BJ (cell line): ENCODE measurements around the gene CD84. TPM values are rescaled to one million over a fixed set of nuclear protein-coding genes. Genes with fewer than 3 reads are reported as not detected.

Experiments
- CTCF ChIA-PET: fragments of 350-600 bp; formaldehyde crosslinking; extraction: SDS; loops from one replicate; lab custom pipeline; 2021; ENCODE audit warnings: antibody characterized with exemption, inconsistent platforms; lab: Yijun Ruan, JAX
- POLR2A ChIA-PET: fragments of 300-600 bp; sonication (Branson Sonifier 250); formaldehyde crosslinking; extraction: SDS; loops from one replicate; lab custom pipeline; 2021; ENCODE audit warnings: antibody characterized with exemption; lab: Charles Lee
- DNase-seq: peaks from one replicate; pipeline ENCODE4 v3.0.0-alpha.2; 2011; ENCODE audit warnings: low read depth
- H3K27me3 ChIP-seq: 2 replicates; pipeline ENCODE4 v1.6.0; 2011; ENCODE audit warnings: low read length; ENCODE audit not compliant: control insufficient read depth, insufficient read depth
- H3K36me3 ChIP-seq: 2 replicates; pipeline ENCODE4 v1.5.1; 2011; ENCODE audit warnings: low read length; ENCODE audit not compliant: control insufficient read depth, insufficient read depth
- H3K4me3 ChIP-seq: 2 replicates; pipeline ENCODE4 v1.5.1; 2011; ENCODE audit warnings: low read depth, mild to moderate bottlenecking, control low read depth, low read length
- polyA plus RNA-seq: library from polyadenylated mRNA; depleted of rRNA; stranded (reverse); fragments of >200 nt; gene quantifications from 2 replicates; pipeline ENCODE4 v1.2.3, GENCODE V29; 2011
- TF ChIP-seq, protein P1 (sequence below): IDR thresholded peaks from 2 replicates; pipeline ENCODE4 v1.5.1; 2011; ENCODE audit warnings: low read depth, mild to moderate bottlenecking, control low read depth, inconsistent platforms, low read length, moderate library complexity; ENCODE audit not compliant: insufficient read depth

The CD84 gene
- polyA plus RNA-seq, 1 experiment, result not detected

DNA sequence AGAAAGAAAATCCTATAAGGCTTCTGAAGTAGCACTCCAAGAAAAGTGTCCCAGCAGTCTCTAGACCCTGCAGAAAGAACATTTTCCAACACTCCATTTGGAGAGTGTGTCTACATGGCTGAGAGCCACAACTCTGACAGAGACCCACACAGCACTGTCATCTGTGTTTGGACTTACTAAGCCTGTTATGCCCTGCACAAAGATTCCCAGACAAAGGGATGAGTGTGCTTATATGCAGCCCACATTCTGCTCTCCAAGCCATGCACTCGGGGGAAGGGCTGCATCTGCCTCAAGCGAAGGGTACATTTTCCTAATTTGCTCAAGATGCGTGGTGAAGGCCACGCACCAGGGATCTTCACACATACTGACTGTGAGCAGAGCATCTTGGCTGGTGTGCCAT lies 31.9 kb downstream of the CD84 start:
- POLR2A ChIA-PET, result no interaction called here
- H3K36me3 ChIP-seq, result no peaks in the 10 kb centered on the region
- H3K4me3 ChIP-seq, result no peak overlapping the region
- CTCF ChIA-PET, result no interaction called here
- DNase-seq, result no peak
- no peaks in the 10 kb centered on the region for H3K27me3 ChIP-seq
- TF ChIP-seq, protein P1, sequence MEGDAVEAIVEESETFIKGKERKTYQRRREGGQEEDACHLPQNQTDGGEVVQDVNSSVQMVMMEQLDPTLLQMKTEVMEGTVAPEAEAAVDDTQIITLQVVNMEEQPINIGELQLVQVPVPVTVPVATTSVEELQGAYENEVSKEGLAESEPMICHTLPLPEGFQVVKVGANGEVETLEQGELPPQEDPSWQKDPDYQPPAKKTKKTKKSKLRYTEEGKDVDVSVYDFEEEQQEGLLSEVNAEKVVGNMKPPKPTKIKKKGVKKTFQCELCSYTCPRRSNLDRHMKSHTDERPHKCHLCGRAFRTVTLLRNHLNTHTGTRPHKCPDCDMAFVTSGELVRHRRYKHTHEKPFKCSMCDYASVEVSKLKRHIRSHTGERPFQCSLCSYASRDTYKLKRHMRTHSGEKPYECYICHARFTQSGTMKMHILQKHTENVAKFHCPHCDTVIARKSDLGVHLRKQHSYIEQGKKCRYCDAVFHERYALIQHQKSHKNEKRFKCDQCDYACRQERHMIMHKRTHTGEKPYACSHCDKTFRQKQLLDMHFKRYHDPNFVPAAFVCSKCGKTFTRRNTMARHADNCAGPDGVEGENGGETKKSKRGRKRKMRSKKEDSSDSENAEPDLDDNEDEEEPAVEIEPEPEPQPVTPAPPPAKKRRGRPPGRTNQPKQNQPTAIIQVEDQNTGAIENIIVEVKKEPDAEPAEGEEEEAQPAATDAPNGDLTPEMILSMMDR, result no peak

DNA sequence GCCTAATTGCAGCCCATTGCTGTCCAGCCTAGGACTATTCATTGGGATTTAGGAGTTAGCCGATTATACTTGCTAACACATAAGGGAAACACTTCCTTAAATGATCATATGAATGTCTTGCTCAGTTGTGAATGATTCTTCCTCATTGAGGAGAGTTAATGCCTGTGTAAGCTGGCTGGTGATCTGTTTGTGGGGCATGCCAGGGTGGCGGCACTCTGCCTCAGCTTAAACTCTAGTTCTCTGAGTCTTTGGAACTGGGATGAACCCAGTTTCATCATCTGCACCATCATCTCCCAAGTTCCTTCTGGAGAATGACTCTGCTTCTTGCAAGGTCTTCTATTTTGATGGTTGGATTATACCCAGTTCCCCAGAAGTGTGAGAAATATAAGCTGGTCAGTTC lies 32.4 kb downstream of the CD84 start:
- ChIA-PET POLR2A (no interaction called here), CTCF (no interaction called here)
- TF ChIP-seq, protein P1, result no peak
- Histone ChIP-seq H3K36me3 (no peaks in the 10 kb centered on the region), H3K4me3 (no peak overlapping the region), H3K27me3 (no peaks in the 10 kb centered on the region)
- DNase-seq, result no peak

DNA sequence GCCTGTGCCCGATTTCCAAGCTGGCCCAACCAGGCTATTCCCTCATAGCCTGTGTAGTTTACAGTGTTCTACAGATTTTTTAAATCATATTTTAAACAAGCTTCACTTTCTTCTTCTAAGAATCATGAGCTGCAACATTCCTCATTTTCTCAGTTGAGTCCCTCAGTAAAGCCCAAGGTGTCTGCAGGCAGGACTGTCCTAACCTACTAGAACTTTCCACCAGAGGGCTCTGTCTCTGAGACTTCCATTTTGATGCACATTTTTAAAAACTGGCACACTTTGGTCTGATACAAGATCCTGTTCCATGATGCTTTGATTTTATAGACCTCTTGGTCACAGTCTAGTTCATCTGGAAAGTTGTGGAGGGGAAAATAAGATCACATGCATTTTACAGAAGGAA lies 34.6 kb downstream of the CD84 start:
- no peak for DNase-seq
- POLR2A ChIA-PET, result no interaction called here
- Histone ChIP-seq H3K4me3 (no peak overlapping the region), H3K27me3 (no peaks in the 10 kb centered on the region), H3K36me3 (no peaks in the 10 kb centered on the region)
- TF ChIP-seq, protein P1, result peak; percentile 45
- CTCF ChIA-PET, result interaction anchor here (0.6 to 1.7 kb wide), 2 partner anchors 63 to 128 kb away, joined by 3 to 4 read pairs; no protein-coding TSS in a partner anchor

DNA sequence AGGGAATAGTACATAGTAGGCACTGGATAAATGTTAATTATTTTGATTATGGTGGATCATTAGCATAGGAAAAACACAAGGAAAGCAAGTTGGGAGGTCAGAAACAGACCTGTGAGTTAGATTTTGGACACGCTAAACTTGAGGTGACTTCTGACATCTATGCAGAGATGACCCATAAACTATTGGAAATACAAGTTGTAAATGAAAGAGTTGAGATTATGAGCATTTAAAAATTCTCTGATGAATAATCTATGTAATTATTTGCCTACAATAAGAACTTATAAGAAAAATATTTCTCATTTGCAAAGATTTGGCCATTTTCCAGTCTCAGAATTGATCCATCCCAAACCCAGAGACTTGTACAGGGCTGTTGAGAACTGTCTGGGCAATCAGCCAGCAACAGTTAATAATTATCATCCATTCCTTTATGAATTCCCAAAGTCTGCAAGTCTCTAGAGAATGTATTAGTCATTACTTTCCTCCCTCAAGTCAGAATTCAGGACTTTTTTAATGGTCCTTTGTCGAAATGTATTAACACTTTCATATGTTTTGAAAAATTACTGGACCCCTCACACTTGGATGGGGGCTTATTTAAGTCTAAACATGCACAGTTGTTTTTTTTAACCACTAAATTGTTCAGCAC lies 36.9 kb downstream of the CD84 start:
- ChIA-PET POLR2A (no interaction called here), CTCF (interaction anchor here (1.6 kb wide), 1 partner anchor 49 kb away, joined by 3 read pairs; no protein-coding TSS in a partner anchor)
- TF ChIP-seq, protein P1, result no peak
- no peak for DNase-seq
- H3K36me3 ChIP-seq, result no peaks in the 10 kb centered on the region
- H3K4me3 ChIP-seq, result no peak overlapping the region
- H3K27me3 ChIP-seq, result no peaks in the 10 kb centered on the region

DNA sequence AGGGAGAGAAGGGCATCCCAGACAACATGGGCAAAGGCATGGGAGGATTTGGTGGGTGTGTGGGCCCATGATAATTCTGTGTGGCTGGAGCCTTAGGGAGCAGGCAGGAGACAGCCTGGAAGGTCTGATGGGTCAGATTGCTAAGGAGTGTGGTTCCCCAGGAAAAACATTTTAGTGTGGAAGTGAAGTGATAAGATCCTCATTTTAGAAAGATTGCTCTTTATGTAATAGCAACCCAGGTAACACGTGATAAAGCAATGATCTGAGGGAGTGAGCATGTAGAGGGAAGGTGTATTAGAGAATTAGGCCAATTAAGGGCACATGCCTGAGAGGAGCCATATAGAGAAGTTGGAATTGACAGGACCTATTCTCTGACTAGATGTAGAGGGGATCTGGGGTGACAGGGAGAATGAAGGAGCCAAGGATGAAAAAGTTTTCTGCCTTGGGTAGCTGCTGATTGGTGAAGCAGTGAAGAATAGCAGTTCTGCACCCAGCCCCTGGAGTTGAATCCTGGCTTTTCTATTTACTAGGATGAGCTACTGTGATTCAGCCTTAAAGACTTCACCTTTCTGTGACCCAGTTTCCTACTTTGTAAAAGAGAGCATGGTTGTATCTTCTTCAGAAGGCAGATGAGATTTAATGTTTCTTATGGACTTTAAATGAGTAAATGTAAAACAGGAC lies 37.5 kb downstream of the CD84 start:
- Histone ChIP-seq H3K4me3 (no peak overlapping the region), H3K27me3 (no peaks in the 10 kb centered on the region), H3K36me3 (no peaks in the 10 kb centered on the region)
- ChIA-PET CTCF (interaction anchor here (1.6 kb wide), 1 partner anchor 49 kb away, joined by 3 read pairs; no protein-coding TSS in a partner anchor), POLR2A (no interaction called here)
- no peak for DNase-seq
- TF ChIP-seq, protein P1, result no peak
